SU-DHL-6 (cell line): ENCODE results near the gene APPBP2.

ENCODE experiments used
- H2AFZ ChIP-seq: fragments of 200-600 bp; sonication (generic); 2 replicates; pipeline ENCODE4 v1.6.1; 2014; ENCODE audit warnings: low read depth, mild to moderate bottlenecking, moderate library complexity, mixed read lengths, antibody characterized with exemption, low read length; ENCODE audit not compliant: severe bottlenecking
- H3F3A ChIP-seq: fragments of 200-600 bp; shearing (Covaris generic); 2 replicates; pipeline ENCODE4 v1.6.0; 2016; ENCODE audit warnings: antibody characterized with exemption, mild to moderate bottlenecking; ENCODE audit not compliant: insufficient read depth
- H3K27ac ChIP-seq: fragments of 200-600 bp; sonication (generic); 2 replicates; pipeline ENCODE4 v1.5.1; 2016; ENCODE audit warnings: low read depth, mild to moderate bottlenecking, low read length, moderate library complexity, mixed read lengths
- H3K27me3 ChIP-seq: fragments of 200-600 bp; sonication (generic), shearing (Covaris generic); 2 replicates; pipeline ENCODE4 v1.6.0; 2014; ENCODE audit warnings: mild to moderate bottlenecking, low read length
- H3K36me3 ChIP-seq: fragments of 200-600 bp; sonication (generic); 2 replicates; pipeline ENCODE4 v1.6.1; 2014; ENCODE audit warnings: mild to moderate bottlenecking, low read length, mixed read lengths
- H3K4me2 ChIP-seq: fragments of 300-600, 200-600 bp; shearing (Covaris generic), sonication (generic); 2 replicates; pipeline ENCODE4 v1.6.0; 2014; ENCODE audit warnings: low read length, low read depth, mild to moderate bottlenecking; ENCODE audit not compliant: poor library complexity, severe bottlenecking
- H3K4me3 ChIP-seq: fragments of 200-600 bp; sonication (generic); 2 replicates; pipeline ENCODE4 v1.5.1; 2014; ENCODE audit warnings: antibody characterized with exemption, low read length, mild to moderate bottlenecking, mixed read lengths; ENCODE audit not compliant: insufficient read depth, poor library complexity, severe bottlenecking
- H3K79me2 ChIP-seq: fragments of 200-600 bp; sonication (generic); 2 replicates; pipeline ENCODE4 v1.6.1; 2014; ENCODE audit warnings: mild to moderate bottlenecking, low read length, moderate library complexity; ENCODE audit not compliant: insufficient read depth
- H3K9ac ChIP-seq: fragments of 200-600 bp; sonication (generic); 2 replicates; pipeline ENCODE4 v1.7.0; 2014; ENCODE audit warnings: mild to moderate bottlenecking, low read length
- H3K9me2 ChIP-seq: fragments of 200-600 bp; sonication (generic); replicated peaks from 2 replicates; pipeline ENCODE4 v1.6.1; 2014; ENCODE audit warnings: low read length; ENCODE audit not compliant: insufficient read depth
- H3K9me3 ChIP-seq: fragments of 200-600 bp; sonication (generic); 2 replicates; pipeline ENCODE4 v1.6.1; 2014; ENCODE audit warnings: low read length, mixed read lengths; ENCODE audit not compliant: insufficient read depth
- H4K20me1 ChIP-seq: fragments of 200-600 bp; sonication (generic); 2 replicates; pipeline ENCODE4 v1.6.1; 2014; ENCODE audit warnings: low read depth, mild to moderate bottlenecking, antibody characterized with exemption, low read length, moderate library complexity, mixed read lengths
- CTCF ChIP-seq: fragments of 200-600 bp; sonication (generic); IDR thresholded peaks from one replicate; pipeline ENCODE4 v1.5.1; 2017; ENCODE audit warnings: antibody characterized with exemption, mild to moderate bottlenecking, low read length, moderate library complexity; ENCODE audit not compliant: insufficient read depth, poor library complexity, severe bottlenecking
- EZH2phosphoT487 ChIP-seq: fragments of 200-600 bp; sonication (generic), shearing (Covaris generic); conservative IDR thresholded peaks from 2 replicates; pipeline ENCODE4 v1.6.1; 2018; ENCODE audit warnings: mild to moderate bottlenecking, antibody characterized with exemption, low read length, moderate library complexity, mixed read lengths

The APPBP2 gene

GRCh38 chr17:60415146-60415545 lies 110.9 kb downstream of the APPBP2 start:
- Histone ChIP-seq H3K27ac (no peak overlapping the region), H3K9me3 (no peaks in the 10 kb centered on the region), H2AFZ (no peak overlapping the region), H4K20me1 (no peaks in the 10 kb centered on the region), H3F3A (no peaks in the 10 kb centered on the region), H3K4me3 (no peak overlapping the region), H3K36me3 (no peaks in the 10 kb centered on the region), H3K27me3 (no peaks in the 10 kb centered on the region), H3K9ac (no peak overlapping the region), H3K4me2 (no peak overlapping the region), H3K9me2 (no peaks in the 10 kb centered on the region), H3K79me2 (no peaks in the 10 kb centered on the region)
- TF ChIP-seq CTCF (no peak), EZH2phosphoT487 (no peak)

DNA sequence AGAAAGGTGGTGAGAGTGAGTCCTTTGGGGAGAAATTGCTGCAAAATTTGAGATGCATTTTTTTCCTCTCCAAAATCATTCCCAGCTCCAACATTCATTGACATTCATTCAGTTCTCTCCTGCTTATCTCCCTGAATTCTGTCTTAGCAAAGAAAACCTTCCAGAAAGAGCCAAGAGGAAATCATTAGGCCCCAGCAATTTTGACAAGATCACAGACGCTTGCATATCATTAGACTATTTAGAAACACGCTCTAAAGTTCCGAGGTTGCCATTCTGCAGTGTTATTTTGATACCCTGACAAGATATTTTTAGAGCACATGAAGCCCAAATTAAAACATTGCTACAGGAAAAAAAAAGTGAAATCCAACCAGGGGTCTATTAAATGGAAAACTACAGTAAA lies 113.3 kb downstream of the APPBP2 start:
- Histone ChIP-seq H3K27ac (no peak overlapping the region), H3K79me2 (no peaks in the 10 kb centered on the region), H3F3A (no peaks in the 10 kb centered on the region), H2AFZ (no peak overlapping the region), H3K4me2 (no peak overlapping the region), H3K27me3 (no peaks in the 10 kb centered on the region), H3K9ac (no peak overlapping the region), H3K9me2 (no peaks in the 10 kb centered on the region), H3K9me3 (no peaks in the 10 kb centered on the region), H3K36me3 (no peaks in the 10 kb centered on the region), H3K4me3 (no peak overlapping the region), H4K20me1 (no peaks in the 10 kb centered on the region)
- no peak for TF ChIP-seq EZH2phosphoT487
- TF ChIP-seq CTCF: no peak

- H2AFZ ChIP-seq: no peak overlapping the region
- no peak overlapping the region for H3K27ac ChIP-seq
- no peak for TF ChIP-seq EZH2phosphoT487
- TF ChIP-seq CTCF: no peak
Observed at GRCh38 chr17:60410001-60410400, 116.0 kb downstream of the APPBP2 start.

GRCh38 chr17:60406887-60407286 lies 119.2 kb downstream of the APPBP2 start:
- no peak for TF ChIP-seq EZH2phosphoT487
- TF ChIP-seq CTCF: no peak
- Histone ChIP-seq H3K4me3 (no peak overlapping the region), H4K20me1 (no peaks in the 10 kb centered on the region)

More at GRCh38 chr17:60410001-60410400, 116.0 kb downstream of the APPBP2 start:
- Histone ChIP-seq H3K36me3 (no peaks in the 10 kb centered on the region), H4K20me1 (no peaks in the 10 kb centered on the region), H3K9ac (no peak overlapping the region), H3K4me3 (no peak overlapping the region), H3K27me3 (no peaks in the 10 kb centered on the region), H3F3A (no peaks in the 10 kb centered on the region), H3K9me2 (no peaks in the 10 kb centered on the region), H3K9me3 (no peaks in the 10 kb centered on the region), H3K79me2 (no peaks in the 10 kb centered on the region), H3K4me2 (no peak overlapping the region)

More at GRCh38 chr17:60406887-60407286, 119.2 kb downstream of the APPBP2 start:
- Histone ChIP-seq H3K27ac (no peak overlapping the region), H3K9me2 (no peaks in the 10 kb centered on the region), H3K4me2 (no peak overlapping the region), H3K9me3 (no peaks in the 10 kb centered on the region), H3K36me3 (no peaks in the 10 kb centered on the region), H3K9ac (no peak overlapping the region), H3K79me2 (no peaks in the 10 kb centered on the region), H2AFZ (no peak overlapping the region), H3F3A (no peaks in the 10 kb centered on the region), H3K27me3 (no peaks in the 10 kb centered on the region)
